ENCODE data around the gene RAI2. TPM values are rescaled to one million over a fixed set of nuclear protein-coding genes. Genes with fewer than 3 reads are reported as not detected.

The RAI2 gene
- not detected in 2 replicates for total RNA-seq (2014; rRNA removed; shearing (Covaris generic))

DNA sequence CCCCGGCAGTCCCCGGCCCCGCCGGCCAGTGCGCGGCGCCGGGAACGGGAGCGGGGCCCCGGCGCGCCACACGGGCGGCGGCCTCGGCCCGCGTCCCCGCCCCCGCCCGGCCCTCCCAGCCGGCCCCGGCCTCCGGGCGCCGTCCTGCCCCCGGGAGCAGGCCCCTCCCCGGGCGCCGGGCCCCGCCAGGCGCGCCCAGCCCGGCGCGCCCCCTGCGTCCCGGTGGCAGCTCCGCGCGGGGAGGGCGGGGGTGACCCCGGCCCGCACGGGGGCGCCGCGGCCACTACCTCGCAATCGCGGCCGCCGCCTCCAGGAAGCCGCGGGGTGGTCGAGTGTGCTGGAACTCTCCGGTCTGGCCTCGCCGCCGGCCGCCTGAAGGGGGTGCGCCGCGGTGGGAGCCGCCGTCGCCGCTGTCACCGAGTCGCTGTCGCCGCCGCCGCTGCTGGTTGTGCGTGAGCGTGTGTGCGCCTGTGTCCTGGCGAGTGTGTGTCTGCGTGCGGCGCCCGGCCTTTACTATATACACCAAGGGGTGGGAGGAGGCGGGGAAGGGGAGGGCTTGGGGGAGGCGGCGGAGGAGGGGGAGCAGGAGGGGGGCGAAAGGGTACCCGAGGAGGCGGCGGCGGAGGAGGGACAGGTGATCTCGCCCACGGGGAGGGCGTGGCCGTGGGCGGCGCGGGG is at the start of gene RAI2:
Gene RAI2 (minus strand): TSS at position 488 of the 678 bp plus-strand sequence. CDS start 59,288 bp downstream, outside the sequence.
- DNase-seq (ENCODE audit: low spot score) = no peak

DNA sequence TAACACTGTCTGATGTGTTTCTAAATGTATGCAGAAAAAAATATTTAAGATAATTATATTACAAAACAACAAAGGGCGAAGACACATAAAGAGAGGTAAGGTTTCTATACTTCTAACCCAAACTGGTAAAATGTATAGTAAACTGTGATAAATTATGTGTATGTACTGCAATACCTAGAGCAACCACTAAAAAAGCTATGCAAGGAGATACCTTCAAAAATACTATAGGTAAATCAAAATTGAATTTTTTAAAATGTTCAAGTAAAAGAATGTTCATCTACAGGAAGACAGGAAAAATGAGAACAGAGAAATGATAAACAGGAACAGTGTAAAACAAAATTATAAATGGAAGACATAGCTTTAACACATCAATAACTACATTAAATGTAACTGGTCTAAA is 27.3 kb upstream of the RAI2 start:
- no peak for DNase-seq (ENCODE audit: low spot score)

DNA sequence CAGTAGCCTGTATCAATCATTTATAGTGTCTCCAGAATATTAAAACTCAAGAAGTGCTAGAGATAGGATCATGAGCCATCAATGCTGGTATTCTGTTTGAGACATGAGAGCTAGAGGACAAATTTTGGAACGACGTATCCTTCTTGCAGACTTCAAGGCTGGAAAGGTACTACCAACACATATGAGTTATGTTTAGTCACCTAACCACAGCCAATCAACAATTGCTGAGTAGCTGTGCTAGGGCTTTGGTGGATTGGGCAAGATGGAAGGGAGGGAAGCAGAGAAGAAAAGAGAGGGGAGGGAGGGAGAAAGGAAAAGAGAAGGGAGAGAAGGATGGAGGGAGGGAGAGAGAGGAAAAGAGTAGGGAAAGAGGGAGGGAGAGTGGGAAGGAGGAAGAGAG is 21.6 kb upstream of the RAI2 start:
- no peak for DNase-seq (ENCODE audit: low spot score)

DNA sequence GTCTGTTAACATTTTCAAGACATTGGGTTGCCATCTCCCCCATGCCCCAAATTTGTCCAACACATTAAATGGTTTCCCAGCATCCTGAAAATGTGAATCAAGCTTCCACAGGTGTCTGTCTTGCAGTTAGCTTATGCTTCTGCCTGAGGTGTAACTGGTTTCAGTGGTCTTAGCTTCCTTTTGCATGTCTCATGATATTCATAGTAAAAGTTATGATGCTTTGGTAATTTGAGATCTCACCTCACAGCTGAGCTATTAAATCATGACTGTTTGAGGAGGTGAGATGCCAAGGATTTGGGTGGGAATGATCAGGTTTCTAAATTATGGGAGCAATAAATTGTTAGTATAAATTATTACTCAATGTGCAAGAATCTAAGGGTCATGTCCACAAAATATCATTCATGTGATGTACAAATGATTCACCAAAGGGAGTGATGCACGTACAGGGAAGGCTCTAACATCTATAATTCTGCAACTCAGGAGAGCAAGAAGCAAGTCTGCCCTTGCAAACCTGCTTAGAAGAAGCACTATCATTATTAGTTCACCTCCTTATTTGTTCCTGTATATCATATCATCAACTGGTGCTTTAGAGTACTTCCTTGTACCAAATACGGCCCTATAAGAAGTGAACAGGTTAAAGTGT is 17.1 kb upstream of the RAI2 start:
- DNase-seq (ENCODE audit: low spot score) = no peak

DNA sequence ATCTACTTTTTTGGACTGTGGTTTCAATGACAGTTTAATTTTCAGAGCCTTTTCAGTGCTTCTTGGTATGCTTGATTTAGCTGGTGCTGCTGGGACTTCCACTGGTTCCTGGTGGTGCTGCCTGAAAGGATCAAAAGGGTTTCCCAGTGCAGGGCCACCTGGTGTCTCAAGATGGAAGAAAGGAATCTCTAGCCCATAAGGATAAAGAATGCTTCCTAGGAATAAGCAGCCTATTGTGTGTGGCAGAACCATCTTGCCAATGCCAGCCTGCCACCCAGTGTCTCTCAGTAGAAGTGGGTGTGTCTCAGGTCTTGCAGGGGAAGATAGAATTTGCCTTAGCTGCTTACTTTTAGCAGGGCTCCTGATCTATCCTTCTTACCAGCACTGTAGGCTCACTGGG is 15.0 kb upstream of the RAI2 start:
- no peak for DNase-seq (ENCODE audit: low spot score)

DNA sequence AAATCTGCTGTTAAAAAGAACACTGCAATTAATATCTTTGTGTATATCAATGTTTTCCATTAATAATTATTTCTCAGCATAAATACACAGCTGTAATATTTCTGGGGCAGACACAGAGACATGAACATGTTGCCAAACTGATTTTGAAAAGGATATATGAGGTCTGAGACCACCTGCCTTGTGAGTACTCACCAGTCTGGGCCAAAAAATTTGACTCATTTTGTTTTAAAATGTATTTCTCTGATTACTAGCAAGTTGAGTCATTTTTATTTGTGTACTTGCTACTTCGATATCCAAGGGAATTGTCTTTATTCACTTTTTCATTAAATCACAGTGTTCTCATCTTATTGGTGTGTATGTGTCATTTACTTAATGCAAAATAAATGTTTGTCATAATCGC is 8.5 kb upstream of the RAI2 start:
- DNase-seq (ENCODE audit: low spot score) = no peak

DNA sequence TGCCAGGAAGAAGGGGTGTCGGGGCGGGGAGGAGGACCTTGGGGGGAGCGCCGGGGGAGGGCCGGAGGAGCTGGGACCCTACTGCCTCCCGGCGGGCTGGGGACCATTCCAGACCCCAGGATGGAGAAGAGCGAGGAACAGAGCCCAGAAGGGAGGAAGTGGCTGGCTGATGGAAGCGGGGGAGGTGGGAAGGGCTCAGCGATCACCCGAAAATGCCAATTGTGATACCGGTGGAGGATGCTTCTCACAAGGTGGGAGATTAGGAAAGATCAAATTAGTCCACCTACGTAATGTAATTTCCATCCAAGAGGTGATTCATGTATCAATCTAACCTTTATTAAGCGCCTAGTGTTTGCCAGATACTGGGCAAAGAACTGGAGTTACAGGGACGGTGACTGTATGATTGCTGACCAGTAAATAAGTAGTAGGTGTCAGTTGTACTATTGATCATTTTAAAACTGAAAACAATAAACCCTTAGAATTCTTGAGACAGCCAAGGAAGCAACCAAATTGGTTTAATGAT is 452 bp upstream of the RAI2 start:
- no peak for DNase-seq (ENCODE audit: low spot score)

DNA sequence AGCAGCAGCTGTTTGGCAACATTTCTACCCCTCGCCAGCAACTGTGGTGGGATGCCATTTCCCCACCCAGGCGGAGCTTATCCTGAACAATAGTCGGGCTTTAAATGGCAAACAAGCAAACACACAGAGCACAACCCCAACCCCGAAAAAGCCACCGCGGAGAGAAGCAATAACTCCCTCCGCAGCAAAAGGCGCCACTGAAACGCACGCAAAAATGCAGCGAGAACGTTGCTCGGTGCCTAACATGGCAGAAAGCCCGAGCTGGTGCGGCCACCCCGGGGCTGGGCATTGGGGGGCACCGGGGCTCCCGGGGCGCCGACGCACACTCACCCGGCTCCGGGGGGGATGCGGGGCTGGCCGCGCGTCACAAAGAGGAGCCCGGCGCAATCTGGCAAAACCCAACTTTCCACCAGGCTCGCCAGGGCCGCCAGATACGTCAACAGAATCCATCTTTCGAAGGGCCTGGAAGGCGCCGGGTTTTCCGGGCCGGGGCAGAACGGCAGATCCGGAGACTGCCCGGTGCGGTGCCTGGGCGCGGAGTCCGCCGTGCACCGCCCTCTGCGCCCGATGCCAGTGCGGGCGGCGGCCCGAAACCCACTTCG is 818 bp downstream of the RAI2 start:
- DNase-seq (ENCODE audit: low spot score) = no peak

DNA sequence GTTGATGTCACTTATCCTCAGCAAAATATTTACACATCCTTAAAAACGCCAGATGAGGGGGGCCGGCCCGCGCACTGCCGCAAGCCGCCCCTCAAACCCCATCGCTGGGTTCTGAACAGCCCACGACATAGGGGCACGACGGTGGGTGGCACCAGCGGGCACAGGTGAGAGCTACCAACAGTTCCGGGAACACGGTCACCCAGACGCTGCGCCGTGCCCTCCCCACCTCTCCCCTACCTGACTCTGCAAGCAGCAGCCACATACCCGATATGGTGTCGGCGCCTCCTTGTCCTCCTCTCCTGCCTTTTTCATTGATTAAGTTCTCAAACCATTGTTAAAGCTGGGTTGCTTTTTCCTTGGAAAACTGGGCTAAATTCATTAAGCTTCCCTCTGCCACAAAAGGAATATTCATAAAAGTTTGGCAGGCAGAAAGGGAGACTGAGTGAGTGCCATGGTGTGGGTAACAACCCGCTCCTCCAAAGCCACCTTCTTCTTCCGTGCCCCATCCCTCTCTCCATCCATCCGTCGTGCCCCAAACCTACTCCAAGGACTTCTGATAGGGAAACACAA is 1.4 kb downstream of the RAI2 start:
- DNase-seq (ENCODE audit: low spot score) = no peak

DNA sequence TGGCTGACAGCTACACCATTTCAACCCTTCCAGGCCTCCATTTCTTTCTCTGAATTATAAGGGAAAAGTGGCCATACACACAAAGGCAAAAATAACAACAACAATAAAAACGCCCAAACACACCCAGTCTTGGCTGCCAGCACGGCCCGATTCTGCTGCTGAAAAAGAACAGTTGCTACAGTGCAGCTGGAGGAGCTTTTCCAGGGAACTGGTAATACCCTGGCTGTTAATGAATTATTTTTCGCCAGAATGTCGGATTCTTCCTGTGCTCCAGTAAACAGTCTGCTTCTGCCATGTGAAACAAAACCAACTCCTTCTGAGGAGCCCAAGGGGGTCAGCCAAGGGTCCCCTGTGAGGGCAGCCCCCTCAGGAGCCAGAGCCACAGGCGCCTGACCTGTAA is 6.6 kb downstream of the RAI2 start:
- no peak for DNase-seq (ENCODE audit: low spot score)

DNA sequence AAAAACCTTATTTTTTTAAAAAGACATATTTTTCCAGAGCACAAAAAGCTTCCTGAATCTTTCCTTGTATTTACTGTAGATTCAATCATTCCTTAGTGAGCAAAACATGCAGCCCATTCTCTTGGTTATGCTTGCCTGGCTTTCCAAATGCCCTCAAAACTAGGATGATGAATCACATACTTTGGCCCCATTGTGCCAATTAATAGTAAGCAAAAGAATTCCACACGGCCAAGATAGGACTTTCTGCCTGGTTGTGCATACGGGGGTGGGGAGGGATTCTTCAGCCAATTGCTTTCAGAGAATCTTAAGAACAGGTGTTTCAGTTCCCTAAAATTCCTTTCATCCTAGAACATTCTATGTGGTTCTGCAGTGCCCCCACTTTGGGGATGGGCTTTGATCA is 7.0 kb downstream of the RAI2 start:
- no peak for DNase-seq (ENCODE audit: low spot score)

DNA sequence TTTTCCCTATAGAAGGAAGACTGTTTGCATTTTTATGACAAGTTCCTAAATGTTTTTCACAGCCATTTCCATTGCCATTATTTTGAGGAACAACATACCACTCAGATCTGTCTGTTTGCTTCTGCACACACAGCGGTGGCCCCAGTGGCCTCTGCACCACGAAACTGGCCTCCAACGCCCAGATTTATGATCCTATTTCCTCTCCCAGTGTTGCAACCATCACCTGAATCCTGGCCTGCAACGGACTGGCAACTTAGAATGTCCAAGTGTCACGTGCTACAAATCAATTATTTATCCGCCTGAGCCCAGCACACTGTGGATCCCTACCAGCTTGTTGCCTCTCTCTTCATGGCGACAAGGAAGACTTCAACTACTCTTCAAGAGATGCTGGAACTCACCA is 9.2 kb downstream of the RAI2 start:
- DNase-seq (ENCODE audit: low spot score) = no peak

DNA sequence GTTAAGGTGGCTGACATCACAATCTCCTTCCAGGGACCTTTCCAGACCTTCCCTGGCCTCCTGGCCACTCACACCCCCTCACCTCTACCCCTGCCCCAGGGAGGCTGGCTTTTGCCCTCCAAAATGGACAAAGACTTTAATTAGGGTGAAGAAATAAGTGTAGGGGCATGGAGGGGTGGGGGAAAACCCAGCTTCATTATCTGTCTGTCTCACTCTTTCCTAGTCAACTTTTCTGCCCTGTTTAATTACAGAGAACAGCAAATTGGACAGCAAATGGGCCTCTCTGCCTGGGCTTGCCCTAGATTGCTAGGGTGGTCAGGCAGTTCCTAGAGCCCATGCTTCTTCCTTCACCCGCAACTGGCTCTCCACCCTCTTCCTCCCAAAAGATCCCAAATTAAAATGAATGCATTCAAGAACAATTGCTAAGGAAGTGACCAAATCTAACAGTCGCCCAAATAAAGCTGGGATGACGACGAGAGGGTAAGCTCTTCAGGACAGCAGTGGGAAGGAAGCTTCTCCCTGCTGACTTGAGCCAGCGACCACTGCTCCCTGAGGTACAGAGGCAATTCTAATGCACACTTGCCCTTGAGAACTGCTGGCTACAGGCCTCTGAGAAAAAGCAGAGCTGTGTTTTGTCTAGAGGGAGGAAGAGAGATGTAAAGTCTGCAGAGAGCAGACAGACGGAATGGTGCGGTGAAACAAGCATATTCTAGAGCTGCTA is 12.4 kb downstream of the RAI2 start:
- no peak for DNase-seq (ENCODE audit: low spot score)

DNA sequence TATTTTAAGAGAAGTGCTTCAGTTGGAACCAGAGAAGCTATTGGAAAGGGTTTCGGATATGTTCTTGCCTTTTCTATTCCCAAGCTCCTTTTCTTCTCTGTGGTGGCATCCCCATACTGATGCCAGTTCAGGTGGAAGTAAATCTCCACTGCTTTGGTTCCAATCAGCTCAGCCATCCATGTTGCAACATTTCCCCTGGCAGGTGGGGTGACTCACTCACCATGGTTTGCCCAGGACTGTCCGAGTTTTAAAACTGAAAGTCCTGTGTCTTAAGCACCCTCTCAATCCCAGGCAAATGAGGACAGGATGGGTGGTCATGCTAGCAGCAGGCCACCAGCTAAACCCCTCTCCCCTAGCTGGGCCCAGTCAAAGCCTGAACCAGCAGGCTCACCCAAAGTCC is 15.1 kb downstream of the RAI2 start:
- no peak for DNase-seq (ENCODE audit: low spot score)

DNA sequence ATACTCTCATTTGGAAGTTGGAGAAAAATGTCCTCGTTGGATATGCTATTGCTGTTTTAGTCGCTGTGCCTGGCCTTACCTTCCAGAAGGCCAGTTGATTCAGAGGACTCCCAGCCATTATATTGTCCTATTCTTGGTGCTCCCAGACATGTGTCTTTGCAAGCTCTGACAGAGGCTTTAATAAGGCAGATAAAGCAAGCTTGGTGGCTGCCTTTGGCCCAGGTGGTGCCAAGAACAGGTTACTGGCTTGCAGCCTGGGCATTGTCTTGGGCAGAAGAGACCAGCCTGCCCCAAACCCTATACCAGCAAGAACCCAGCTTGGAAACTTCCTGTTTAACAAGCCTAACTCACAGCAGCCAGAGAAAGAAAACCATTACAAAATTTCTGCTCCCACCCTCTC is 16.9 kb downstream of the RAI2 start:
- no peak for DNase-seq (ENCODE audit: low spot score)

DNA sequence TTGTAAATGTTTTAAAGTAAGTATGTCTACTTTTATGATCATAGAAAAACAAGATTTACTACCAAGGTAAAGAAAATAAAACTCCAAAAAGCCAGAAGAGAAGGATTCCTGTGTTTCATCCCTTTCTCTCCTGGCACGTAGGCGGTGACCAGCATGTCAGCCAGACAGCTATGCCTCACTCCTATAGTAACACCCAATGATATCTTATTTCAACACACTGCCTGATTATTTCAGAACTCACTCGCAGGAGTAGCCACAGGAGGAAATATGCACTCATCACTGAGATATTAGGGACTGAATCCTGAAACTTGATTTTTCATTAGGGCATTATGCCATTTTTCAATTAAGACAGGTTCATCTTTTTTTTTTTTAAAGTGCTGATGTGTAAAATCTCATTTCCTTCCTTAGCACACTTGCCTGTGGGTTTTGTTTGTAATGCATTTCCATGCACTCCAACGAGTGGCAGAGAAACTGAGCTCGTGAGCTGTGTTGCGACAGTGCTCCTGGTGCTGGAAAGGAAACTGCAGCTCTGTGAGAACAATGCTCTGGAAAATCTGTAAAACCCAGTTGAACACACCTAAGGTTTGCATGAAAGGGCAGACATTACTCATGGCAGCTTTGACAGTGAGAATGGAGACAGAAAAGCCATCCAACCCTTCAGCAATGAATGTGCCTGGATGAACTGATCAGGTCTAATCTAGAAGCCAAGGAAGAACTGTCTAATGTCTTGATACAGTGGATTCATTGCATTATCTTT is 18.2 kb downstream of the RAI2 start:
- no peak for DNase-seq (ENCODE audit: low spot score)

DNA sequence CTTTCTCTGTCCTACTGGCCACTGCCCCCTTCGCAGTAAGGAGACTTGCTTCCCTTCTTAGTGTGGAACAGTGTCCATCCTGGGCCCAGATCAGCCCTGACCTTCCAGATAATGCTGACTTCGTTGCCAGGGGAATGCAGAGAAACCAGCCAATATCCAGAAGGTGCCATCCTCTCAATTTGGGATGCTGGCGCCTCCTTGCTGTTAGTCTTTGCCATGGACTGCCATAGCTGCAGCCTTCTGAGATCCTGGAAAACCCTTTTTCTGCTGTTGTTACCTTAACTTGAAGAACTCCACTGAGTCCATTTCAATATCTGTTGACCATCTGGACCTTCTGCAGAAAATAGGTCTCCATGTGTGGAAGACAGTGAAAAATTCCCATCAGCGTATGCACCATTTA is 21.8 kb downstream of the RAI2 start:
- DNase-seq (ENCODE audit: low spot score) = no peak

DNA sequence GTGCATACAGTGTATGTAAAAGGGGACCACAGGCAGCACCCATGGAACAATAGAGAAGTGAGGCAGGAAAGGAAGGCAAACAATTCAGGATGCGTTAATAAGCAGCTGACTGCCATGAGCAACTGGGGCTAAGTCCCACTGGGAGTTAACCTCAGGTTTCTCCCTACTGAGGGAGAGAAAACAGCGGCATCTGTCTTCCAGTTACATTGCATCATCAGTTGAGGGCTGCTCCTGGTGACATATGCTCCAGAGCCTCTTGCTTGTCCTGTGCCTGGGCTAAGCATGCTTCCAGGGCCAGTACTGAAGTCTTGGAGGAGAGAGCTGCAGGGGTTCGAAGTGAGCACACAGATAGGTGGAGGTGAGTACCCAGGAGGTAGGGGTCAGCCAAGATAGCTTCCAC is 24.3 kb downstream of the RAI2 start:
- DNase-seq (ENCODE audit: low spot score) = no peak

DNA sequence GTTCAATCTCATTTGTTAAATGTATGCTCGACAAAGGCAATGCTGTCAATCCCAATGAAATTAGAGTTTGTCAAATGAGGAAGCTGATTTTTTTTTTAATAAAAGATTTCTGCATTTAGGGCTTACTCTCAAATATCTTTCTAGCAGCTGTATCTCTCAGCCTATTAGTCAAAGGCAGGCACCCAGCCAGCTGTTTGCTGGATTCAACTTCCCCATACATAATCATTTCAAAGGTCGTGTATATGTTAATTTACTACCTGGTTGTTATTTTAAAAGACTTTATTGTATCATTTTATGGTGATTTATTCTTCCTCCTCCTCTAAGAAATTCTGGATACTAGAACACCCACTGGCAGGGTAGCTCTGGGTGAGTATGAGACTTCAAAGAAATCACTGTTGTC is 27.1 kb downstream of the RAI2 start:
- DNase-seq (ENCODE audit: low spot score) = no peak

DNA sequence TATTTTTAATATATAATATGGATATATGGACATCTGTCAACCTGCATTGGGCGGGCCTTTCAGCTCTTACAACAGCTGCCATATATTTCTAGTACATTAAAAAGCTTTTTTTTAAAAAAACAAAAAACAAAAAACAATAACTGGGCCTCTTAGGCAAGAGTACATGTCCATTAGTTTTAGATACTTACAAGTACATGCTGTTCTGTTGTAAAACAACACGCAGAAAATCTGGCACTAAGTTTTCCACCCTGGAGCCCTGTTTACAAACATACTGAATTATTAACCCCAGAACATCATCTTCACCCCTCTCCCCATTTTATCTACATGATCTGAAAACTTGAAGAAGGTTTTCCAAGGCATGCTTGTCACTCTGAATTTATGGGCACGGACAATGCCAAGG is 29.8 kb downstream of the RAI2 start:
- DNase-seq (ENCODE audit: low spot score) = no peak

DNA sequence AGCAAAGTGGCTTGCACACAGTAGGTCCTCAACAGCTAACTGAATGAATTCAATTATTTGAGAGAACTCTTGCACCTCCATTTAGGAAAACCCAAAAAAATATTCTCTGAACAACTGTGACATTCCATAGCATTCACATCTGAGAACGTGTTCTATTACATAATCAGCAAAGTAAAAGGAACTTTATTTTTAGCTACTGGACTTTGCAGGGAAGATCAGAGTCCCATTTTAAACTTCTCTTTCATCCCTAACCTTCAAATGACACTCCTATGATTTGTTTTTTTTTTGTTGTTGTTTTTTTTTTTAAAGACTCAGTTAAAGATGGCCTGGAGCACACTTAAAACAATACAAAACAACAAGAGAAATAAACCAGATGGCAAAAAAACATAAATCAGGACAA is 30.9 kb downstream of the RAI2 start:
- DNase-seq (ENCODE audit: low spot score) = no peak

Data from A172 (cell line).